ENCODE results near the gene FADS2.

- TF ChIP-seq POLR2A (IDR thresholded peaks at IDR 0.05) (no peak), CTCF (IDR thresholded peaks at IDR 0.05) (no peak)
These were observed 58.5 kb downstream of the FADS2 start for GRCh38 chr11:61886643-61887042.
